ENCODE results near the gene SNPH. TPM values are rescaled to one million over a fixed set of nuclear protein-coding genes. Genes with fewer than 3 reads are reported as not detected.

Gene SNPH
- total and polyA plus RNA-seq, 2 of the 8 experiments (the other 6 are each of a cell fraction or from before 2014, with no cell fraction given) = 0.98 to 4.9 TPM

DNA sequence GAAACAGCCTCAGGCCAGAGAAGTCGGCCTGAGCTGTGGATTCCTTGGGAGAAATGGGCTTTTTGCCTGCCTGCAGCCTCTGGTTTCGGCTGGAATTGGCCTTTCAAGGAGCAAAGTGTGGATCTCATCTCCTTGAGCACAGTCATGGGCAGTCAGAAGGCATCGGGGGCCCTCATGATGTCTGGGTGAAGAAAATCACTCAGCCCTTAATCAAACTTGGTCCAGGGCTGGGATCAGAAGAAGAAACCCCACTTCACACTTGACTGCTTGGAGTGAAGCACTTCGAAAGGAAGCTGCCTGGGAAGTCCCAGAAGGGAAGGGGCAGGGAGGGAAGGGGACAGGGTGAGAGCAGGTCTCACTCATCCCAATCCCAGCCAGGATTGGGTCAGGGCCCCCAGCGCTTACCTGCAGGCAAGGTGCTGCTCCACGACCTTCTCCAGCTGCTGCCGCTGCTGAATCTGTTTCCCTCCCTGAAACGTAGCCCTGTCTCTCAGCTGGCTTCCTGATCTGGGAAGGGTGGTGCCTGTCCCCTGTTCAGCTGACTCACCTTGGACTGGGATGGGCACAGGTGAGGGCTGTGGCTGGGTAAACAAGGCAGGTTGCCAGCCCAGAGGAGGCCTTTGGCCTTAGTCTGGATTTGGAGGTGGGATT lies 62.7 kb downstream of the SNPH start, which contains the start of gene SDCBP2 (continued):
- TF ChIP-seq, protein P1, sequence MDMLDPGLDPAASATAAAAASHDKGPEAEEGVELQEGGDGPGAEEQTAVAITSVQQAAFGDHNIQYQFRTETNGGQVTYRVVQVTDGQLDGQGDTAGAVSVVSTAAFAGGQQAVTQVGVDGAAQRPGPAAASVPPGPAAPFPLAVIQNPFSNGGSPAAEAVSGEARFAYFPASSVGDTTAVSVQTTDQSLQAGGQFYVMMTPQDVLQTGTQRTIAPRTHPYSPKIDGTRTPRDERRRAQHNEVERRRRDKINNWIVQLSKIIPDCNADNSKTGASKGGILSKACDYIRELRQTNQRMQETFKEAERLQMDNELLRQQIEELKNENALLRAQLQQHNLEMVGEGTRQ (IDR thresholded peaks at IDR 0.05; ENCODE audit: low read length) = no peak
- no peak for TF ChIP-seq TAF1 (IDR thresholded peaks at IDR 0.05; ENCODE audit: low read depth, low read length)
- TF ChIP-seq POLR2AphosphoS5 (IDR thresholded peaks at IDR 0.05; ENCODE audit: low read depth, low read length) = no peak
- TF ChIP-seq GABPA (IDR thresholded peaks at IDR 0.05; ENCODE audit: borderline replicate concordance, insufficient read depth, low read length) = no peak
- no peak for TF ChIP-seq RBBP5 (IDR thresholded peaks at IDR 0.05; ENCODE audit: borderline replicate concordance, low read depth, low read length)
- no peak for TF ChIP-seq CHD7 (IDR thresholded peaks at IDR 0.05; ENCODE audit: insufficient replicate concordance, low read length)
- no peak for TF ChIP-seq PHF8 (conservative IDR thresholded peaks at IDR 0.05; ENCODE audit: low read depth, low read length)
- no peak for TF ChIP-seq SP1 (IDR thresholded peaks at IDR 0.05; ENCODE audit: low read depth, low read length)

All from H1 (cell line).